GM23248 (cell line): ENCODE results near the gene TBC1D8.

Experiments used
- EZH2 ChIP-seq: fragments of 200-600 bp; sonication (generic); IDR thresholded peaks from 2 replicates; pipeline ENCODE4 v1.6.1; 2018; ENCODE audit warnings: antibody characterized with exemption, mild to moderate bottlenecking; ENCODE audit not compliant: insufficient read depth, poor library complexity, severe bottlenecking
- EZH2phosphoT487 ChIP-seq: fragments of 200-600 bp; sonication (generic); IDR thresholded peaks from 2 replicates; pipeline ENCODE4 v1.6.1; 2018; ENCODE audit warnings: antibody characterized with exemption, moderate library complexity, mild to moderate bottlenecking, low read depth; ENCODE audit not compliant: insufficient read depth

DNA sequence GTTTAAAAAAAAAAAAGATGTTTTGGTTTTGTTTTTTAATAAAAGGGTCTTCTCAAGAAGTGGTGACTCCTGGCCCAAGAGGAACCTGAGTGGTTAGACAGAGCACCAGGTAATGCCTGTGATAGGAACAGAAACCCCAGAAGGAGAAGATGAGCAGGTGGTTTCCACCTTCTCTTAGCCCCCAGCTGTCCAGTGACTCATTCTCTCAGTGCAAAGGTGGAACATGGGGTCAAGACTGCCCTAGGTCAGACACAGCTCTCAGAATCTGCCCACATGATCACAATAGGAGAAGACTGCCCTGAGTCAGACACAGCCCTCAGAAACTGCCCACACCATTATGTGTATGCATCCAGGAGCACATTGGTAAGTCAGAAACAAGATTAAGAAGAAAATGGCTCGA is 61.8 kb downstream of the TBC1D8 start:
- TF ChIP-seq EZH2 (no peak), EZH2phosphoT487 (no peak)
